Measurements from ENCODE around the gene TRPV6.

Gene TRPV6

DNA sequence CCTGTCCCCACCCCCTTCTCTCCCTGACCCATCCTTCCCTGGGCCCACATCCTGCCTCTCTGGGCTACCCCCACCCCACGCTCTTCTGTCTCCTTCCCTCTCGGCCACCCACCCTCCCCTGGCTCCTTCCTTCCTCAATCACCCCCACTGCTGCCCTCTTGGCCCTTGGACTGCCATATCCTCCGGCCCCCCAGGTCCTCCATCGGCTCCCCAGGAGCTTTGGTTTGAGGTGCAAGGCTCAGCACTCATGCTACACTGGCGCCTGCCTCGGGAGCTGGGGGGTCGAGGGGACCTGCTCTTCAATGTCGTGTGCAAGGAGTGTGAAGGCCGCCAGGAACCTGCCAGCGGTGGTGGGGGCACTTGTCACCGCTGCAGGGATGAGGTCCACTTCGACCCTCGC is 19.8 kb downstream of the TRPV6 start:
- H3K27ac ChIP-seq, result no peak overlapping the region
- TF ChIP-seq, protein P1, sequence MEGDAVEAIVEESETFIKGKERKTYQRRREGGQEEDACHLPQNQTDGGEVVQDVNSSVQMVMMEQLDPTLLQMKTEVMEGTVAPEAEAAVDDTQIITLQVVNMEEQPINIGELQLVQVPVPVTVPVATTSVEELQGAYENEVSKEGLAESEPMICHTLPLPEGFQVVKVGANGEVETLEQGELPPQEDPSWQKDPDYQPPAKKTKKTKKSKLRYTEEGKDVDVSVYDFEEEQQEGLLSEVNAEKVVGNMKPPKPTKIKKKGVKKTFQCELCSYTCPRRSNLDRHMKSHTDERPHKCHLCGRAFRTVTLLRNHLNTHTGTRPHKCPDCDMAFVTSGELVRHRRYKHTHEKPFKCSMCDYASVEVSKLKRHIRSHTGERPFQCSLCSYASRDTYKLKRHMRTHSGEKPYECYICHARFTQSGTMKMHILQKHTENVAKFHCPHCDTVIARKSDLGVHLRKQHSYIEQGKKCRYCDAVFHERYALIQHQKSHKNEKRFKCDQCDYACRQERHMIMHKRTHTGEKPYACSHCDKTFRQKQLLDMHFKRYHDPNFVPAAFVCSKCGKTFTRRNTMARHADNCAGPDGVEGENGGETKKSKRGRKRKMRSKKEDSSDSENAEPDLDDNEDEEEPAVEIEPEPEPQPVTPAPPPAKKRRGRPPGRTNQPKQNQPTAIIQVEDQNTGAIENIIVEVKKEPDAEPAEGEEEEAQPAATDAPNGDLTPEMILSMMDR (IDR thresholded peaks at IDR 0.05), result no peak
- no peak for TF ChIP-seq ZFX (IDR thresholded peaks at IDR 0.05; ENCODE audit: borderline replicate concordance)

DNA sequence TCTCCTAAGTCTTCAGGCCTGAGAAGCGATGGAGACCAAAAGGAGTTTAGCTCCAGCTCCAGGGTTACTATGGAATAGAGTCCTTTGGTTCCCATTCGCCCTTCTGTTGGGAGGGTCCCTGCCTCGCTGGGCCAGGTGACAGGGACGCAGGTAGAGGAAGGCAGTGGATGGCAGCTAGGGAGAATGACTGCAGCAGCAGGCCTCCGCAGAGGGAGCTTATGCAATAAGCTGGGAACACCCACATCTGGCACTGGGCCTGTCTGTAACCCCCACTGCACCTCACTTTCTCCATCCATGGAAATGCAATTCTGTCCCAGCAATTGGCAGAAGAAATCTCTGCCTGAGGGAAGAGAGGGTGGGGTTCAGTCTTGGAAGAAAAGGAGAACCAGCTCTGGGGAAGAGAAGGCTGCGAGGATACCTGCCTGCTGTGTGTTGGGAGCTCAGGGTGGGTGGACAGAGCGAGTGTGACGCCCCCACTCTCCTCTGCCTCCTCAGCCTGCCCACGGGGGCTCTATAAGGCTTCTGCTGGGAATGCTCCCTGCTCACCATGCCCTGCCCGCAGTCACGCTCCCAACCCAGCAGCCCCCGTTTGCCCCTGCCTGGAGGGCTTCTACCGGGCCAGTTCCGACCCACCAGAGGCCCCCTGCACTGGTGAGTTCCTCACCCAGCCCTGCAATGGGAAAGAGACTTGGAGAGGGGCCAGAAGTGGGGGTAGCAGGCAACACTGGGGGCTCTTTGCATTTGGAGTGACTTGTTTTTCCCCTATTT is 20.4 kb downstream of the TRPV6 start:
- TF ChIP-seq, protein P1 (IDR thresholded peaks at IDR 0.05), result no peak
- TF ChIP-seq ZFX (IDR thresholded peaks at IDR 0.05; ENCODE audit: borderline replicate concordance), result no peak
- H3K27ac ChIP-seq, result no peak overlapping the region

DNA sequence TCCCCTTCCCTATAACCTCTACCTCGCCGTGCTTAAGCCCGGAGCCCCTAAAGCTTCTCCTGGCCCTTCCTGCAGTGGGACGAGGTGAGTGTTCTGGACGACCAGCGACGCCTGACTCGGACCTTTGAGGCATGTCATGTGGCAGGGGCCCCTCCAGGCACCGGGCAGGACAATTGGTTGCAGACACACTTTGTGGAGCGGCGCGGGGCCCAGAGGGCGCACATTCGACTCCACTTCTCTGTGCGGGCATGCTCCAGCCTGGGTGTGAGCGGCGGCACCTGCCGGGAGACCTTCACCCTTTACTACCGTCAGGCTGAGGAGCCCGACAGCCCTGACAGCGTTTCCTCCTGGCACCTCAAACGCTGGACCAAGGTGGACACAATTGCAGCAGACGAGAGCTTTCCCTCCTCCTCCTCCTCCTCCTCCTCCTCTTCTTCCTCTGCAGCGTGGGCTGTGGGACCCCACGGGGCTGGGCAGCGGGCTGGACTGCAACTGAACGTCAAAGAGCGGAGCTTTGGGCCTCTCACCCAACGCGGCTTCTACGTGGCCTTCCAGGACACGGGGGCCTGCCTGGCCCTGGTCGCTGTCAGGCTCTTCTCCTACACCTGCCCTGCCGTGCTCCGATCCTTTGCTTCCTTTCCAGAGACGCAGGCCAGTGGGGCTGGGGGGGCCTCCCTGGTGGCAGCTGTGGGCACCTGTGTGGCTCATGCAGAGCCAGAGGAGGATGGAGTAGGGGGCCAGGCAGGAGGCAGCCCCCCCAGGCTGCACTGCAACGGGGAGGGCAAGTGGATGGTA is 21.5 kb downstream of the TRPV6 start:
- no peak for TF ChIP-seq ZFX (IDR thresholded peaks at IDR 0.05; ENCODE audit: borderline replicate concordance)
- TF ChIP-seq, protein P1 (IDR thresholded peaks at IDR 0.05), result no peak
- H3K27ac ChIP-seq, result no peak overlapping the region

DNA sequence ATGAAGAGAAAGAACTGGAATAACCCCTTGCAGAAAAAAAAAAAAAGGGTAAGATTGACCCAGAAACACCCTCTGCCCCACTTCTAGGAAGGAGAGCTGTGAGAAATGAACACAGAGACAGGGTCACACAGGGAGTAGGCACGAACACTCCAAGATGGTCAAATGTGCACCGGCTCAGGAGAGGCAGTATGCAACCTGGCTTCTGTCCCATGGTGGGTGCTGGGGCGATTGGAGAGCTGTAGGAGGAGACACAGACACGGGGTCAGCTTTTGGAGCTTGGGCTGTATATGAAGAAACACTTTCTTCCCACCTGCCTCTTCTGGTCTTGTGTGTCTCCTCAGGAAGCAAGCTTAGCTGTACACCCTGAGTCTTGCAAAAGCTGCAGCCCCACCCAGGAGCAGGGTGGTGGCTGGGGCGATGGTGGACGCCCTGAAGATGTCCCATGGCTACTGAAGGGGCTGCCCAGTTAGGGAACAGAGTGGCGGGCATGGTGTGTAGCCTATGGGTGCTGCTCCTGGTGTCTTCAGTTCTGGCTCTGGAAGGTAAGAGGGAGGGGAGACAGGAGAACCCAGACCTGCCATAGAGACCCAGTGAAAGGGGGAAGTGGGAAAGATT is 22.7 kb downstream of the TRPV6 start:
- no peak overlapping the region for H3K27ac ChIP-seq
- TF ChIP-seq, protein P1 (IDR thresholded peaks at IDR 0.05), result no peak
- TF ChIP-seq ZFX (IDR thresholded peaks at IDR 0.05; ENCODE audit: borderline replicate concordance), result no peak

DNA sequence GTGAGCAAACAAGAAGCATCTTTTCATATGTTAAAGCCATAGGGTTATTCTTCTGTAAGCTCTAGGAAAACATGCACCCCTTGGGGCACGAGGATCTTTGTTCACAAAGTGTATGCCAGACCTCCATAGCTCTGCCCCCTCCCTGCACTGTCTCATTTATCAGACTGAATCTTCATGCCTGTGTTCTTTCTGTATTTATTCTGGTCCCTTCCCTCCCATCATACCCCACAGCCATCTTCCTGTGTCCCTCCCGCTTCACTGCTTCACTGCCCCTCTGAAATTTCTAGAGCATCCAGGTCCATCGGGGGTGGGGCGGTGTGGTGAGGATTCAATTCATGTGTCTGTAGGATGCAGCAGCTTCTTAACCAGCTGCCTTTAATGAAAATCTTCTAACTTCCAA is 23.2 kb downstream of the TRPV6 start:
- TF ChIP-seq, protein P1 (IDR thresholded peaks at IDR 0.05), result no peak
- no peak overlapping the region for H3K27ac ChIP-seq

DNA sequence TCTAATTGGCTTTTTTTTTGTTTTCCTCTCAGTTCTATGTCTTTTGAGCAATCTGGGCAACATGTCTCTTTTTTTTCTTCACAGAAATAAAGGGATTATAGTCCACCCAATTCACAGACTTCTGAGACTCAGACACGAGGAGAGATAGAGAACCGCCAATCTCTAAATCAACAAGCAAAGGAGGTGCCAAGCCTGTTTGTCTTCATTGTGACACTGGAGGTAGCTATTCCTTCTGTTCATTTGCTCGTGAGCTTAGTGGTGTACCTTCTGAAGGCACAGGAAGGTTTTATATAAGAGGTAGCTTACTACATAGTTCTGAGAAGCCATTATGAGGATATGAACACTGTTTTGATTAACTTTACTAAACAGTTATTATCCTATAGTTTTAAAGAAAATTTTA is 24.6 kb downstream of the TRPV6 start:
- no peak for TF ChIP-seq ZFX (IDR thresholded peaks at IDR 0.05; ENCODE audit: borderline replicate concordance)
- TF ChIP-seq, protein P1 (IDR thresholded peaks at IDR 0.05), result no peak
- no peak overlapping the region for H3K27ac ChIP-seq

DNA sequence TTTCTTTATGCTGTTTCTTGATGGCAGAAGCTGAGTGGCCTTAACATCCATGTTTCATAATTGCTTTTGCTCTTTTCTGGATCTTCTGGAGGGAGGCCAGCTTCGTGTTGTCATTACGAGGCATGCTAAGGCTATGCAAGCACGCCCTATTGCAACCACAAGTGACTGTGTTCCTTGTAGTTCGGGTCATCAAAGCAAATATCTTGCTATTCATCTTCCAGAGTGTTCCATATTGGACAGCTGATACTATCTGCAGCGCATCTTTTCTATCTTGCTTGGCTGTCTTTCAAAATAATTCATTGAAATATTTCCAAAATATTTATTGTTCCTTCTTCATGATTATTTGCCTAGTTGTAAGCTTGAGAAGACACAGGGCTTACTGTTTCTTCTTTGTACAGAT is 25.7 kb downstream of the TRPV6 start:
- H3K27ac ChIP-seq, result no peak overlapping the region
- no peak for TF ChIP-seq ZFX (IDR thresholded peaks at IDR 0.05; ENCODE audit: borderline replicate concordance)
- TF ChIP-seq, protein P1 (IDR thresholded peaks at IDR 0.05), result no peak
